AG09309 (cell line): ENCODE results near the gene AGPAT3.

ENCODE experiments used
- DNase-seq: peaks from one replicate; pipeline ENCODE4 v3.0.0-alpha.2; 2010; ENCODE audit warnings: low read depth
- H3K4me3 ChIP-seq: 2 replicates; pipeline ENCODE4 v1.5.1; 2011; ENCODE audit warnings: mild to moderate bottlenecking, low read depth, low read length, moderate library complexity; ENCODE audit not compliant: control insufficient read depth
- CTCF ChIP-seq: IDR thresholded peaks from 2 replicates; pipeline ENCODE4 v1.5.1; 2011; ENCODE audit warnings: mild to moderate bottlenecking, low read depth, low read length, inconsistent platforms; ENCODE audit not compliant: insufficient read depth, control insufficient read depth; ENCODE audit errors: missing control alignments

The AGPAT3 gene

GRCh38 chr21:43926196-43926595 lies 61.2 kb downstream of the AGPAT3 start:
- TF ChIP-seq CTCF = no peak
- DNase-seq = no peak
- H3K4me3 ChIP-seq = no peak overlapping the region

- H3K4me3 ChIP-seq = no peak overlapping the region
- no peak for TF ChIP-seq CTCF
- DNase-seq = no peak
These were observed 62.7 kb downstream of the AGPAT3 start for GRCh38 chr21:43927591-43928221.

GRCh38 chr21:43928222-43929125 lies 63.5 kb downstream of the AGPAT3 start:
- no peak for TF ChIP-seq CTCF
- no peak for DNase-seq

GRCh38 chr21:43929217-43929971 lies 64.4 kb downstream of the AGPAT3 start:
- TF ChIP-seq CTCF = no peak
- no peak for DNase-seq
- no peak overlapping the region for H3K4me3 ChIP-seq

More at GRCh38 chr21:43928222-43929125, 63.5 kb downstream of the AGPAT3 start:
- H3K4me3 ChIP-seq = no peak overlapping the region

- DNase-seq = no peak
- no peak for TF ChIP-seq CTCF
- no peak overlapping the region for H3K4me3 ChIP-seq
These were observed 65.2 kb downstream of the AGPAT3 start for GRCh38 chr21:43930074-43930847.

- DNase-seq = no peak
- TF ChIP-seq CTCF = no peak
- no peak overlapping the region for H3K4me3 ChIP-seq
These were observed 65.9 kb downstream of the AGPAT3 start for GRCh38 chr21:43930848-43931375.
